ENCODE results near the gene LEF1. TPM values are rescaled to one million over a fixed set of nuclear protein-coding genes. Genes with fewer than 3 reads are reported as not detected.
A peak's percentile ranks its signal among the peaks of the same experiment; 100 is the strongest.

The LEF1 gene
- total RNA-seq, 2 donors from 2014 or later, result 73.4 to 93.4 TPM

- Mint-ChIP-seq H3K4me3 (peak overlapping the region; percentile 78), H3K27ac (peak overlapping the region; percentile 89), H3K4me1 (peaks cover 69% of the 10 kb centered on the region), H3K36me3 (ENCODE audit: low read depth) (peaks cover 65% of the 10 kb centered on the region), H3K27me3 (no peaks in the 10 kb centered on the region), H3K9me3 (no peaks in the 10 kb centered on the region)
- ATAC-seq (replicated peaks), result no peak
Measured at GRCh38 chr4:108106186-108106585, 62.5 kb downstream of the LEF1 start.

- Mint-ChIP-seq H3K4me3 (peak overlapping the region; percentile 37), H3K9me3 (no peaks in the 10 kb centered on the region), H3K36me3 (ENCODE audit: low read depth) (peaks cover 67% of the 10 kb centered on the region), H3K27ac (peak overlapping the region; percentile 76), H3K27me3 (no peaks in the 10 kb centered on the region), H3K4me1 (peaks cover 53% of the 10 kb centered on the region)
- no peak for ATAC-seq (replicated peaks)
Measured at GRCh38 chr4:108103099-108103862, 65.5 kb downstream of the LEF1 start.

- peak overlapping the region; percentile 56 for H3K4me3 Mint-ChIP-seq
- H3K9me3 Mint-ChIP-seq, result no peaks in the 10 kb centered on the region
- no peaks in the 10 kb centered on the region for H3K27me3 Mint-ChIP-seq
- peaks cover 60% of the 10 kb centered on the region for H3K36me3 Mint-ChIP-seq (ENCODE audit: low read depth)
- peaks cover 49% of the 10 kb centered on the region for H3K4me1 Mint-ChIP-seq
- peak overlapping the region; percentile 85 for H3K27ac Mint-ChIP-seq
- peak; percentile 55 for ATAC-seq (replicated peaks)
Measured at GRCh38 chr4:108100827-108101226, 67.9 kb downstream of the LEF1 start.

- peak overlapping the region; percentile 56 for H3K4me3 Mint-ChIP-seq
- peaks cover 52% of the 10 kb centered on the region for H3K4me1 Mint-ChIP-seq
- H3K27me3 Mint-ChIP-seq, result no peaks in the 10 kb centered on the region
- ATAC-seq (replicated peaks), result peak; percentile 66
- no peaks in the 10 kb centered on the region for H3K9me3 Mint-ChIP-seq
- peak overlapping the region; percentile 85 for H3K27ac Mint-ChIP-seq
- peaks cover 61% of the 10 kb centered on the region for H3K36me3 Mint-ChIP-seq (ENCODE audit: low read depth)
Measured at GRCh38 chr4:108099838-108100237, 68.9 kb downstream of the LEF1 start.

GRCh38 chr4:108097990-108098553 is 70.7 kb downstream of the LEF1 start:
- H3K9me3 Mint-ChIP-seq, result no peaks in the 10 kb centered on the region
- H3K4me3 Mint-ChIP-seq, result peak overlapping the region; percentile 3
- H3K27ac Mint-ChIP-seq, result peak overlapping the region; percentile 7
- ATAC-seq (replicated peaks), result no peak
- H3K4me1 Mint-ChIP-seq, result peaks cover 53% of the 10 kb centered on the region
- H3K36me3 Mint-ChIP-seq (ENCODE audit: low read depth), result peaks cover 59% of the 10 kb centered on the region
- H3K27me3 Mint-ChIP-seq, result no peaks in the 10 kb centered on the region

GRCh38 chr4:108094923-108095482 is 73.7 kb downstream of the LEF1 start:
- H3K27me3 Mint-ChIP-seq, result no peaks in the 10 kb centered on the region
- no peaks in the 10 kb centered on the region for H3K9me3 Mint-ChIP-seq
- H3K4me3 Mint-ChIP-seq, result peak overlapping the region; percentile 14
- peak overlapping the region; percentile 81 for H3K27ac Mint-ChIP-seq
- H3K36me3 Mint-ChIP-seq (ENCODE audit: low read depth), result peaks cover 43% of the 10 kb centered on the region
- ATAC-seq (replicated peaks), result peak; percentile 18
- peaks cover 44% of the 10 kb centered on the region for H3K4me1 Mint-ChIP-seq

- H3K27me3 Mint-ChIP-seq, result no peaks in the 10 kb centered on the region
- ATAC-seq (replicated peaks), result no peak
- H3K4me3 Mint-ChIP-seq, result peak overlapping the region; percentile 14
- H3K36me3 Mint-ChIP-seq (ENCODE audit: low read depth), result peaks cover 51% of the 10 kb centered on the region
- H3K27ac Mint-ChIP-seq, result peak overlapping the region; percentile 81
- no peaks in the 10 kb centered on the region for H3K9me3 Mint-ChIP-seq
- H3K4me1 Mint-ChIP-seq, result peaks cover 41% of the 10 kb centered on the region
Measured at GRCh38 chr4:108094131-108094530, 74.6 kb downstream of the LEF1 start.

GRCh38 chr4:108092288-108092687 is 76.4 kb downstream of the LEF1 start:
- H3K27ac Mint-ChIP-seq, result peak overlapping the region; percentile 70
- peaks cover 61% of the 10 kb centered on the region for H3K36me3 Mint-ChIP-seq (ENCODE audit: low read depth)
- H3K9me3 Mint-ChIP-seq, result no peaks in the 10 kb centered on the region
- H3K4me3 Mint-ChIP-seq, result peak overlapping the region; percentile 67
- no peak for ATAC-seq (replicated peaks)
- no peaks in the 10 kb centered on the region for H3K27me3 Mint-ChIP-seq
- peaks cover 36% of the 10 kb centered on the region for H3K4me1 Mint-ChIP-seq

- H3K36me3 Mint-ChIP-seq (ENCODE audit: low read depth), result peaks cover 78% of the 10 kb centered on the region
- no peak for ATAC-seq (replicated peaks)
- peak overlapping the region; percentile 56 for H3K27ac Mint-ChIP-seq
Measured at GRCh38 chr4:108087293-108087967, 81.3 kb downstream of the LEF1 start.

GRCh38 chr4:108081256-108081655 is 87.5 kb downstream of the LEF1 start:
- Mint-ChIP-seq H3K4me3 (peak overlapping the region; percentile 80), H3K27me3 (no peaks in the 10 kb centered on the region), H3K4me1 (peaks cover 26% of the 10 kb centered on the region), H3K36me3 (ENCODE audit: low read depth) (peaks cover 90% of the 10 kb centered on the region), H3K9me3 (no peaks in the 10 kb centered on the region), H3K27ac (peak overlapping the region; percentile 89)
- peak; percentile 66 for ATAC-seq (replicated peaks)

More at GRCh38 chr4:108087293-108087967, 81.3 kb downstream of the LEF1 start:
- Mint-ChIP-seq H3K9me3 (no peaks in the 10 kb centered on the region), H3K4me3 (no peak overlapping the region), H3K27me3 (no peaks in the 10 kb centered on the region), H3K4me1 (peaks cover 12% of the 10 kb centered on the region)

GRCh38 chr4:108080747-108081146 is 88.0 kb downstream of the LEF1 start:
- peaks cover 87% of the 10 kb centered on the region for H3K36me3 Mint-ChIP-seq (ENCODE audit: low read depth)
- peak; percentile 64 for ATAC-seq (replicated peaks)
- peaks cover 26% of the 10 kb centered on the region for H3K4me1 Mint-ChIP-seq
- no peaks in the 10 kb centered on the region for H3K27me3 Mint-ChIP-seq
- H3K9me3 Mint-ChIP-seq, result no peaks in the 10 kb centered on the region
- peak overlapping the region; percentile 80 for H3K4me3 Mint-ChIP-seq
- H3K27ac Mint-ChIP-seq, result peak overlapping the region; percentile 89

- peaks cover 25% of the 10 kb centered on the region for H3K4me1 Mint-ChIP-seq
Measured at GRCh38 chr4:108078024-108078733, 90.6 kb downstream of the LEF1 start.

GRCh38 chr4:108072300-108072699 is 96.4 kb downstream of the LEF1 start:
- peak; percentile 80 for ATAC-seq (replicated peaks)
- no peaks in the 10 kb centered on the region for H3K9me3 Mint-ChIP-seq
- peaks cover 88% of the 10 kb centered on the region for H3K36me3 Mint-ChIP-seq (ENCODE audit: low read depth)
- H3K4me3 Mint-ChIP-seq, result peak overlapping the region; percentile 73
- H3K4me1 Mint-ChIP-seq, result peaks cover 21% of the 10 kb centered on the region
- no peaks in the 10 kb centered on the region for H3K27me3 Mint-ChIP-seq
- H3K27ac Mint-ChIP-seq, result peak overlapping the region; percentile 86

More at GRCh38 chr4:108078024-108078733, 90.6 kb downstream of the LEF1 start:
- Mint-ChIP-seq H3K4me3 (no peak overlapping the region), H3K9me3 (no peaks in the 10 kb centered on the region), H3K36me3 (ENCODE audit: low read depth) (peaks cover 87% of the 10 kb centered on the region), H3K27ac (peak overlapping the region; percentile 53), H3K27me3 (no peaks in the 10 kb centered on the region)
- peak; percentile 36 for ATAC-seq (replicated peaks)

- peak overlapping the region; percentile 86 for H3K27ac Mint-ChIP-seq
- peak overlapping the region; percentile 73 for H3K4me3 Mint-ChIP-seq
- H3K4me1 Mint-ChIP-seq, result peaks cover 21% of the 10 kb centered on the region
- no peaks in the 10 kb centered on the region for H3K27me3 Mint-ChIP-seq
- H3K9me3 Mint-ChIP-seq, result no peaks in the 10 kb centered on the region
- H3K36me3 Mint-ChIP-seq (ENCODE audit: low read depth), result peaks cover 90% of the 10 kb centered on the region
- peak; percentile 22 for ATAC-seq (replicated peaks)
Measured at GRCh38 chr4:108070775-108071174, 98.0 kb downstream of the LEF1 start.

All from activated T-helper 17 cell treated with anti-CD3 and anti-CD28 coated beads, Interleukin-2, amount 50 U/mL, for 72 hours (primary cell).